RKO (cell line): Measurements from ENCODE around the gene USP40.

Experiments
- DNase-seq: peaks from one replicate; pipeline ENCODE4 v3.0.0-alpha.2; 2016; ENCODE audit warnings: low spot score

USP40 gene

DNA sequence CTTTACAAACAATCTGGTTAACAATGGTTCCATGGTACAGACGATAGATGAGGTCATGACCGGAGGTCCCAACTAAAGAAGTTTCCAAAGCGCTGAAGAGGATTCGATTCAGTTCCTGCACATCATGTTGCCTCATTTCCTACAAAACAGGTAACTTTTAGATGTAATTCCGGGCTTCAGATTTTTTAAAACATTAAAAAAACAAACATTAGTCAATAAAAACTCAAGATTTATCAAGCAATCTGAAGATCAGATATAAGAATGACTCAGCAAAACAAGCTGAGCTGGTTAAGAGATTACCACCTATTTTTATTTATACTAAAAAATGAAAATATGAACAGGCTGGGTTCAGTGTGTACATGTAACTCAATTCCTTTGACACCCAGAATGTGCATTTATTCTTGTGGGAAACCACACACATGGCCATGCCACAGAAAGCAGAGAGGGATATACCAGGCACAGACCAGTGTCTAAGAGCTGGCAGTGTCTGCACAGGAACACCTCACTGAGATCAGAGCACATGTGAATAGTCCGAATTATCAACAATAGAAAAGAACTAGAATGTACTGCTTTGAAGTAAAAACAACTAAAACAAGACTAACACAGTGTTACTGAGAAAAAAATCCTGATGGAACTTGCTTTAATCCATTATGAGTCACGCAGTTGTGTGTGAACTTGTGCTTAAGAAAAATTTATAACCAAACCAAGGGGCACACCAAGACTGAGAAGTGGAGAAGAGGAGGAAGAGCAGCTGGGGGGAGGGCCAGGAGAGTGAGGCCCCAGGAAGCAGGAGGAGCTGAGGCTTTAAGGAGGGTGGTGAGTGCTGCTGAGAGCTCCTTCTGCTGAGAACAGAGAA is 9.5 kb downstream of the USP40 start:
- DNase-seq: no peak

DNA sequence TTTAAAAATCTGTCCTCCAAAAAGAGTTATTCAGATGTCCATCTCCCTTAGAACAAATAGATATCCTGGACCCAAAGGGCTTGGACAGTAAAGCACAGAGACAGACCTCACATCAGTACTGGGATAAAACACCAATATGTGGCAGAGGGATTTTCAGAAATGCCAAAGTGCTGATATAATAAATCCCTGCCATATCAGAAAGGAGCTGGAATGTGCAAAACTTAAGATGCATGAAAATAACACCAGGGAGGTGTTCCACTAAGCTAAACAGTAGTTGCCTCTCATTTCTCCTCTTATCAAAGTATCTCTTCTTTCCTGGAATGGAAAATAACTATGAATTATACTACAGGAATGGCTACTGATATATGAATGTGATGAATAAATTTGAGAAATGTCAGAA is 13.2 kb downstream of the USP40 start:
- no peak for DNase-seq

DNA sequence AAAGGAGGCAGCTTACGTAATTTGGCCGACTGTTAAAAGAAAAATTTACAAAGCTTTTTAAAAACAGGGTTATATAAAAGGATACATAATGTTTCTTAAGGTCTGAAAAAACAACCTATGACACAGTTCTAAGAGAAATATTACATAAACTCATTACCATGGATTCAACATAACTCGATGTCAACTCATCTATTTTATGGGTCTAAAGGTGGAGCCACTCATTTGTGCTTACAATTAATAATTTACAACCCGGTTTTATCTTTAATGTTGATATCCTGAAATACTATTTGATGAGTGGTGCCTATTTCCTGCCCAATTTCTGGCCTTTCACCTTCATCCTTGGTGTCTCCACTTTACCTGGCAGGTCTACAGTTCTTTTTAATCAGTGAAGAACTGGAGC is 15.1 kb downstream of the USP40 start:
- DNase-seq: no peak

DNA sequence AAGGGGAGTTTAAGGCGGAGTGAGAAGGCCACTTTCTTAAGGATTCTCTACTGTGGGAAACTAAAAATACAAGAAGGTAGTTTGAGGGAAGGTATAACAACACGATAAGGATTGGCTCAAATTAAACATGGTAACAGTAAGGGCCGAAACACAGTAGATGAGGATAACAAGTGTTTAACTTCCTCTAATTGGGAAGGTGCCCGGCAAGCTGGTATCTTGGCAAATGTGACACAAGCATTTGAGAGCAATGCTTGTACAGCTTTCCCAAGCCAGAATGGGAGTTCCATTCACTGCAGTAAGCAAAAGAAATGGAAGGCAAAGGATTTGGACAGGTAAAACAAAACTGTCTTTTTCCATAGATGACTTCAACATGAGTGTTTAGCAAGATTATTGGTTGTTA is 19.8 kb downstream of the USP40 start:
- DNase-seq: no peak

DNA sequence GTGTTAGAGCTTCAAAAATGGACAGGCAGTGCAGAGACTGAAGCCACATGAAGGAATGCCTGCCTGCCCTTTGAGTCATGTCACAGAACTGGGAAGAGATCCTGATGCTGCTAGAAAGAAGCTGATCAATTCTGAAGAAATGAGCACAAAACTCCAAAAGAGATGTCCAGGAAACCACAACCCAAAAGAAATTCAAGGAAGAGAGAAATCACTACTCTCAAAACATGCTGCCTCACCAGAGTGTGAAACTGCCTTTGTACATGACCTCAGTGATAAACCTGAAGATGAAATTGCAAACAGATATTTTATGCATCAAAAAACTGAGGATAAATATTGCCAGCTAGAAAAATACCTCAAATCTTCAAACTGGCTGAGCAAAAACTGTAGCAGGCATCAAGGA is 20.5 kb downstream of the USP40 start:
- no peak for DNase-seq

DNA sequence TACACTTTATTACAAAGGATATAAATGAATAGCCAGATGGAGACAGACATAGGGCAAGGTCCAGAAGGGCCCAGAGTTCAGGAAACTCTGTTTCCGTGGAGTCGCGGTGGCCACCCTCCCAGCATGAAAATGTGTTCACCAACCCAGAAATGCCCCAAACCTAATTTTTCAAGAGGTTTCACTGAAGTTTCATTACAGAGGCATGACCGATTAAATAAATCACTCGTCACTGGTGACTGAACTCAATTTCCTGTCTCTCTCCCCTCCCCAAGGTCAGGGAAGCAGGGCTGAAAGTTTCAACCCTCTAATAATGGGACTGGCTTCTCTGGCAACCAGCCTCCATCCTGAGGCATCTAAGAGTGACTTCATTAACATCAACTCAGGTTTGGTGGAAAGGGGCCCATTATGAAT is 22.4 kb downstream of the USP40 start:
- no peak for DNase-seq

DNA sequence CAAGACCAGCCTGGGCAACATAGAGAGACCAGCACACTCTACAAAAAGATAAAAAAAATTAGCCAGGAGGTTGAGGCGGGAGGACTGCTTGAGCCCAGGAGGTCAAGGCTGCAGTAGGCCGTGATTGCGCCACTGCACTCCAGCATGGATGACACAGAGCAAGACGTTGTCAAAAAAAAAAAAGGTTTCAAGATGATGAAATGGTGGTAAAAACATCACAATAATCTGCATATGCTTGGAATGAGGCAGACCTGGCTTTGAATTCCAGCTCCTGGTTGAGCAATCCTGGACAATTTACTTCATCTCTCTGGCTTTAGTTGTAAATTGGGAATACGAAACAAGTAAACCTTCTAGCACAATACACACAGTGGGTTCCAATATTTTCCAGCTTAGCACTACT is 24.1 kb downstream of the USP40 start:
- DNase-seq: no peak

DNA sequence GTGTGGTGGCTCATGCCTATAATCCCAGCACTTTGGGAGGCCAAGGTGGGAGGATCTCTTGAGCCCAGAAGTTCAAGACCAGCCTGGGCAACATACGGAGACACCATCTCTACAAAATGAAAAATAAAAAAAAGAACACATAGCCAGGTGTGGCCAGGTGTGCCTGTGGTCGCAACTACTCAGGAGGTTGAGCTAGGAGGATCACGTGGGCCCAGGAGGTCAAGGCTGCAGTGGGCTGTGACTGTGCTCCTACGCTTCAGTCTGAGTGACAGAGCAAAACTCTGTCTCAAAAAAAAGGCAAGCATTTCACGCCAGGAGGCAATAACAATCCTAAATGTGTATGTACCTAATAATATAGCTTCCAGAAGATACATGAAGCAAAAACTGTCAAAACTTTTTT is 27.8 kb downstream of the USP40 start:
- DNase-seq: no peak

DNA sequence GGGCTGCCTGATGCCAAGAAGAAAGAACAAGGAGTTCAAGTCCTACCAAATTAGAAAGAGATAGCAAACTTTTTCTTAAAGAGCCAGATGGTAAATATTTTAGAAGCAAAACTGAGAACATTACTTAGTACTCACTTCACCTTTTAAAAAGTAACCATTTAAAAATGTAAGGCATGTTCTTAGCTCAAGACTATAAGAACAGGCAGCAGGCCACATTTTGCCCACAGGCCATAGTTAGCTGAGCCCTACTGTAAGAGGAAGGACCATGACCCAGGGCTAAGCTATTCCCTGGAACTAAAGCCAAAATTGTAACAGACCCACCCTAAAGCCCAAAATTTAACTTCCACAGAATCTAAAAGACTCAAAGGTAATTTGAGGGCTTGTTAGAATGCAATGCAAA is 31.3 kb downstream of the USP40 start:
- no peak for DNase-seq

DNA sequence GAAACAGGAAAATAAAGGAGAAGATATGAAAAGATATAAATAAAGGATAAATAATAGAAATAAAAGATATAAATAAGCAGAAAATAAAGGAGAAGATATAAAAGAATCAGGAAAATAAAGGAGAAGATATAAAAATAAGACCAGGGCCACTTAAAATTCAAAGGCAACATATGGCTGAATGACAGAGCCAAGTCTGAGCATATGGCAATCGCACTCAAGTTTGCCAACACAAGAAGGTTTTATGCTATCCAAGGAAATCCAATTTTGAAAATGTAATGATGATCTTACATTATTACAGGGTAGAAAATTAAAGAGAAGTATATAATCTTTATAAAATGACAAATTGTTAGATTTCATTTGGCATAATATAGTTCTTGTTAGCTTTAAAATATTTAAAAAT is 33.6 kb downstream of the USP40 start:
- DNase-seq: no peak

DNA sequence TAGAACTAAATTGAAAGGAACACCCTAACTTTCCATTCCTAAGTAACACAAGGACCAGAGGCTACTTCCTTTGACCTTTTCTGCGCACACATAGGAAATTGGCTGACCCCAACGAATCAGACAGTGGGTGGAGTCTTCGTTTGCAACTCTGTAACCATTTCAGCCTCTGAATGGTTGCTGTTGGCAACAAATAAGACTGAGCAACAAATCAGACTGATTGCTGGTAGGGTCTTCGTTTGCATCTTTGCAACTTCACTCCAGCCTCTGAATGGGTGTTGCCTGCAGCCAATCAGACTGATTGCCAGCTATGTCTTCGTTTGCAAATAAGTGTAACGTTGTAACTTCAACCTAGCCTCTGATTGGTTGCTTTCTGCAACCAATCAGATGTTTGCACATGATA is 34.6 kb downstream of the USP40 start:
- no peak for DNase-seq

DNA sequence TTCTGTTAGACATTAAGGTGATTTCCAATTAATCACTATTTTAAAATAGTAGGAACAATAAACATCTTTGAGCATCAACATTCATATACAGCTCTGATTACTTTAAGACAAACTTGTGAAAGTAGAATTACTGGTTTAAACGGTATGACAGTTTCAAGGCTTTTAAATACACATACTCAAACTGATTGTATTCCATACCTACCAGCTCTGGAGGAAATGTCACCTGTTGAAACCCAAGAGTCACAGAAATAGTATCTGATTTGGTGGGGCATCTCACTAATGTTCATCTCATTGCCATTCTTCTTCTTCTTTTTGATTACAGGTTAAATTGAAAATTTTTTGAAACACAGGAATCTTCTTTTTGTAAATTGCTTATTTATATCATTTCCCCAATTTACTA is 36.2 kb downstream of the USP40 start:
- DNase-seq: no peak

DNA sequence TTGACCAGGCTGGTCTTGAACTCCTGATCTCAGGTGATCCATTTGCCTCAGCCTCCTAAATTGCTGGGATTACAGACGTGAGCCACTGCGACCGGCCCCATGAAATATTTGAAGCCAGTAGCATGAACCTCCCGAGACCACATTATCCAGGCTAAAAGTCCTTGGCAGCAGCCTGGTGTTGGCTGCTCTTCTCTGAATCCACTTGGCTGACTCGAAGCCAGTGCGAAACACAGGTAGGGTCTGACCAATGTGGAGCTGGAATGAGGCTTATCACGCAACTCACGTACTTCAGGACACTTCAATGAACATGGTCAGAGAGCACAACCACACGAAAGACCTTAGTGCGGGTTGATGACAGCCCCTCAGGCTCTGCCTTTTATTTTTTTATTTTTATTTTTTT is 38.4 kb downstream of the USP40 start:
- DNase-seq: no peak

DNA sequence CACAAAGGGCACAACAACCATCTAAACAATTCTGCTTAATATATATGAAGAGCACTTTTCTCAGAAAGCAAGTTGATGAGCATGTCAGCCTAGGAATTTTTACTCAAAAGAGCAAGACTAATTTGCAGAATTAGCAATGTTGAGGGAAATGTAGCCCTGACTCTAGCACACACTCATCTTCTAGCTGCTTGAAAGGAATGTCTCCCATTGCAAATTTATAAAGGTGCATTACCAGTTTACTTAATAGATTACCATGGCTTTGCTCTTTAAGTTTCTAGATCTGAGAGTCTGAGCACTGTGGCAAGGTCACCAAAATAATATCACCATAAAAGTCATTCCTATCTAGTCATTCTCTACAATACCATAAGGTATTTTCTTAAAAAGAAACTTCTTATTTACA is 40.8 kb downstream of the USP40 start:
- no peak for DNase-seq

DNA sequence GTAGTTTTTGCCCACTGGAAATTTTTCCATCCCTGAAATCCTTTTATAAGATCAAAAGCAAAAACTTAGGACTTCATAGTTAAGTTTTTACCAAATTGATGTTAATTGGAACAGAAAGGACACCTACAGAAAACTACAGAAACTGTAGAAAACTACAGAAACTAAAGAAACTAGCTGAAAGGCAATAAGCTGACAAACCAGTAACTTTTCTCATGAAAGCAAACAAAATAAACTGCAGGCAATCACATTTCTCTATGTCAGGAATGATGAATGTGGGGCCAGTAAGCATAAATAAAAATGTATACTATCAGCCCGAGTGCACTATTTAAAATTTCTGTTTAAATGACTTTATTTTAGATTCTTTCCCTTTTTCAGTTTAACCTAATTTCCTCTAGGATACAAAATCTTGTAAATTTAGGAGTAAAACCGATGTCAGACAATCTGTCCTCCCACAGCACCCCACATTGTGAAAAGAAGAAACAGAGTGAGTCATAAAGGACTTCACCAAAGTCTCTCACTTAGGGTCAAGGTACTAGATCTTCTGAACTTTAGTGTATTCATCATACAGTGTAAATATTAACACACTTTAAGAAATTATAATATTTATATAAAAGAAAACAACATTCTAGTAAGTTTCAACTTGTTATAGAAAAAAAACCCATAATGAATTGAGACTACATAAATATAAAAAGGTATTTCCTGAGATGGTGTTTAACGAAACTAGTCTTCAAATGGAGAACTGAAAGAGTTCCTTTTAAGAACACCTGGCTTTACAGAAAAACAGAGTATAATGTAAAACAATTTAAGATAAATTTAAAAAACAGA is 46.6 kb downstream of the USP40 start:
- DNase-seq: no peak

DNA sequence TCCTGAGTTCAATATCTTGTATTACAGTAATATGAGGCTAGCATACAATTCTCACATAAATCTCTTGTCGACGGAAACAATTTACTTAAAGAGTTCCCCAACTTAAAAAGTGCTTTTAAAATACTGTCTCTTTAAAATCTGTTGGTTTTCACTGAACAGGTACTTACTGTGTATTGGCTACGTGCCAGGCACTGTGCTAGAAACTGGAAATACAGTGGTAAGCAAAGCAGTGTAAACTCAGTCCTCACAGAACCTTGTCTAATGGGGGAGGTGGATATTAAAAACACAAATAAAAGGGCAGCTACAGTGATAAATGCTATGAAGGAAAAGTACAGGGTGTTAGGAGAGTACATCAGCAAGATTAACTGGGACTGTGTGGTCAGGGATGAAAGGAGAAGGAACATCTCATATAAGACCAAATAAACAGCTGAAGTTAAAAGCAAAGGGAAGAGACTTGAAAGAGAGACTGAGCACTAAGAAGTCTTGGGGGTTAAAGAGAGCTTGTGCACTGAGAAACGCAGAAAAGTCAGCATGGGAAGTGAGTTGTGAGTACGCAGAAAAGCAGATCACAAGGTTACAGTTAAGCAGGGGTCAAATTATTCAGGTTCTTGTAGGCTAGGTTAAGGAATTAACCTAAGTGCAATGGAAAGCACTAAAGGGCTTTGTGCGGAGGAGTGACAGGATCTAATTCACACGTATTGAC is 52.5 kb downstream of the USP40 start:
- DNase-seq: no peak

DNA sequence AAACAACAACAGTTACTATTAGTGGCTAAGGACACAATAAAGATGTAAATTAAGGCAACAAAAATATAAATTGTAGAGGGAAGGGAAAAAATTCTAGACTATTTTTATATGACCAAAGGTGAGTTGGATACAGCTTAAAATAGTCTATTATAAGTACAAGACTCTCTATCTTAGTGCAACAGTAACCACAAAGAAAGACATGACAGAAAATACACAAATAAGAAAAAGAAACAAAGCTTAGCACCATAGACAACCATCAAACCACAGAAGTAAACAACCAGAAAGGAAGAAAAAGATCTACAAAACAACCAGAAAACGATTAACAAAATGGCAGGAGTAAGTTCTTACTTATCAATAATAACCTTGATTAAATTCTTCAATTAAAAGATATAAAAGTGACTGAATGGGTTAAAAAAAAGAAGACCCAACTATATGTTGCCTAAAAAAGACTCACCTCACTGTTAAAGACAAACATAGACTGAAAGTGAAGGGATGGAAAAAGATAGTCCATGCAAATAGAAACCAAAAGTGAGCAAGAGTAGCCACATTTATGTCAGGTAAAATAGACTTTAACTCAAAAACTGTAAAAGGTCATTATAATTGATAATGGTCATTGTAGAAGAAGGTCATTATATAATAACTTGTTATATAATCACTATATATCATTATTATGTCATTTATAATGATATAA is 62.5 kb downstream of the USP40 start:
- no peak for DNase-seq

DNA sequence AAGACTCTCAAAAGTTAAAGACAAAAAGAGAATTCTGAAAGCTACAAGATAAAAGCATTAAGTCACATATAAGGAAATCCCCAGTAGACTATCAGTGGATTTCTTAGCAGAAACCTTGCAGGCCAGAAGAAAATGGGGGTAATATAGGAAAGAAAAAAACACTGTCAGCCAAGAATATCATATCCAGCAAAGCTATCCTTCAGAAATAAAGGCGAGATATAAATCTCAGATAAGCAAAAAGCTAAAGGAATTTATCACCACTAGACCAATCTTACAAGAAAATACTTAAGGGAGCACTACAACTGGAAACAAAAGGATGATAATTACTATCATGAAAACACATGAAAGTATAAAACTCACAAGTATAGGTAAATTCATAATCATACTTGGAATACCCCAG is 63.1 kb downstream of the USP40 start:
- DNase-seq: no peak

DNA sequence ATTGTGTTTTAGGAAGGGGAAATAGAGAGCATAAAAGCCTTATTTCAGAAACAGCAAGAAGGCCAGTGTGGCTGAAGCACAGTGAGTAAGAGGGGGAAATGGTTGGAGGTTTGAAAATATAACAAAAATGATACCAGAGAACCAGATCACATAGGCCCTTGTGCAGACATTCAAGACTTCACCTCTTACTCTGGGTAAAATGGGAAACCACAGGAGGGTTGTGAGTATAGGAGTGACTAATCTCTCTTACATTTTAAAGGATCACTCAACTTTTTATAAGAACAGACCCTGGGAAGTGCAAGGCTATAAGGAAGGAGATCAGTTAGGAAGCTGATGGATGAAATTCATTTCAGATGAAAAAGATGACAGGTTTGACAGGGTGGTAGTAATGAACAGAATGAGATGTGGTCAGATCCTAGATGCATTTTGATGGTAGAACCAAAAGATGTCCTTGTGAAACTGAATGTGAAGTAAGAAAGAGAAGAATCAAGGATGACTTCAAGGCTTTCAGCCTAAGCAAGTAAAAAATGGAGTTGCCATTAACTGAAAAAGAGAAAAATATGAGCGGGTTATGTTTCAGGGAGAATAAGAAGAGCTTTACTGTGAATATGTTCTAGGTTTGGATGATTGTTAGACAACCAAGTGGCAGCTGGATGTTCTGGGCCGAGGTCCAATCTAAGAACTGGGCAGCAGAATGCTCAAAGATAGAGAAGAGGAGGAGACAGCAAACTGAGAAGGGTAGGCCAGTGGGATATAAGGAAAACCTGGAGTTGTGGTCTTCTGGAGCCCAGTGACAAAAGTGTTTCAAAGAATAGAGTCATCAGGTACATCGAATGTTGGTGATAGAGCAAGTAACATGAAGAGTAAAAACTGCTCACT is 65.1 kb downstream of the USP40 start:
- no peak for DNase-seq

DNA sequence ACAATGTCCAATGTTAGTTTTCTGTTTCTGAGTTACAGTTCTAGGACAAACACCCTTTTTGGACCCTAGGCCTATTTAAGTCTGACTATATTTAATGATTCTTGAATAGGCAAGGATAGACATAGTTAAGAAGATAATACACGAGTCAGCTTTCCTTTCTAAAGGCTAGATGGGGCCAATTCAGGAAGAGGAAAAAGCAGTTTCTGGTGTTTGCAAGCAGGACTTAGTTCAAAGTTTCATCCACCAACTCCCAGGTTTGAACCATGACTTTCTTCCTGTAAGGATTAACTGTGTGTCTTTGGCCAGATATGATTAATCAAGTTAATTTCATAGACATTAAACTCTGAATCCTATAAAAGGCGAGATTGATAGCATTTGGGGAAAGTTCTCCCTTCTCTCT is 66.7 kb downstream of the USP40 start:
- no peak for DNase-seq

DNA sequence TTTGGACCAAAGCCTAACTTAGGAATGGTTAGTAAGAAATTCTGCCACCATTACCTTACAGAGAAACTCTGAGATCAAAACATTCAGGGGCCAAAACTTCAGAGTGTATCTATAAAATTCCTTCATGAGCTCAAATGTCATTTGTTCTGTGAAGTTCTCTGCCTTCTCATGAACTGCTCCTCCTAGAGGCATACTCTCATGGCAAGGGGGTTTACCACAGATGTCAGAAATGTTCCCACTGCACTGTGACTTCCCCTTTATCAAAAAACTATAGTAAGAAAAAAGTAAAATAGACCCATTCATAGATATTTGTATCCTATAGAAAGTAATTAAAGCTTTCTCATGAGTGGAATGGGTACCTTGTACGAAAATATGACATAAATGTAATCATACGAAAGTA is 68.5 kb downstream of the USP40 start:
- DNase-seq: no peak
